ENCODE data around the gene POLR2J.
"Not testable (repeated sequence)": the region's sequence is repeated elsewhere in the genome, so short reads cannot be mapped to it uniquely, and the experiment has no call there.

- TF ChIP-seq POLR2A, POLR2AphosphoS5 (IDR thresholded peaks at IDR 0.05): not testable (repeated sequence)
- TF ChIP-seq, protein P1, sequence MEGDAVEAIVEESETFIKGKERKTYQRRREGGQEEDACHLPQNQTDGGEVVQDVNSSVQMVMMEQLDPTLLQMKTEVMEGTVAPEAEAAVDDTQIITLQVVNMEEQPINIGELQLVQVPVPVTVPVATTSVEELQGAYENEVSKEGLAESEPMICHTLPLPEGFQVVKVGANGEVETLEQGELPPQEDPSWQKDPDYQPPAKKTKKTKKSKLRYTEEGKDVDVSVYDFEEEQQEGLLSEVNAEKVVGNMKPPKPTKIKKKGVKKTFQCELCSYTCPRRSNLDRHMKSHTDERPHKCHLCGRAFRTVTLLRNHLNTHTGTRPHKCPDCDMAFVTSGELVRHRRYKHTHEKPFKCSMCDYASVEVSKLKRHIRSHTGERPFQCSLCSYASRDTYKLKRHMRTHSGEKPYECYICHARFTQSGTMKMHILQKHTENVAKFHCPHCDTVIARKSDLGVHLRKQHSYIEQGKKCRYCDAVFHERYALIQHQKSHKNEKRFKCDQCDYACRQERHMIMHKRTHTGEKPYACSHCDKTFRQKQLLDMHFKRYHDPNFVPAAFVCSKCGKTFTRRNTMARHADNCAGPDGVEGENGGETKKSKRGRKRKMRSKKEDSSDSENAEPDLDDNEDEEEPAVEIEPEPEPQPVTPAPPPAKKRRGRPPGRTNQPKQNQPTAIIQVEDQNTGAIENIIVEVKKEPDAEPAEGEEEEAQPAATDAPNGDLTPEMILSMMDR (IDR thresholded peaks at IDR 0.05) = not testable (repeated sequence)
Observed at GRCh38 chr7:102497308-102497707, 18.6 kb upstream of the POLR2J start.

All from sigmoid colon (tissue), 4 donors.